HG02763 (cell line): ENCODE data around the gene TMEM117.
A peak's percentile ranks its signal among the peaks of the same experiment; 100 is the strongest.
"Not testable (repeated sequence)": the region's sequence is repeated elsewhere in the genome, so short reads cannot be mapped to it uniquely, and the experiment has no call there.

Source experiments
- ATAC-seq: cut with Tn5 transposase; IDR thresholded peaks from one replicate; pipeline ENCODE4 v1.9.1; 2021; ENCODE audit warnings: mild to moderate bottlenecking, moderate library complexity; ENCODE audit not compliant: unreplicated experiment

Gene TMEM117

GRCh38 chr12:44017216-44017615 is 181.3 kb downstream of the TMEM117 start:
- no peak for ATAC-seq

- ATAC-seq: no peak
These were observed 183.2 kb downstream of the TMEM117 start for GRCh38 chr12:44019118-44019517.

GRCh38 chr12:44020555-44020954 is 184.7 kb downstream of the TMEM117 start:
- ATAC-seq: no peak

GRCh38 chr12:44021471-44021971 is 185.6 kb downstream of the TMEM117 start:
- ATAC-seq: peak; percentile 90

- no peak for ATAC-seq
These were observed 189.6 kb downstream of the TMEM117 start for GRCh38 chr12:44025499-44025898.

GRCh38 chr12:44026046-44026445 is 190.2 kb downstream of the TMEM117 start:
- ATAC-seq: no peak

GRCh38 chr12:44026926-44027325 is 191.0 kb downstream of the TMEM117 start:
- ATAC-seq: not testable (repeated sequence)

GRCh38 chr12:44029194-44029593 is 193.3 kb downstream of the TMEM117 start:
- ATAC-seq: no peak

- no peak for ATAC-seq
These were observed 195.7 kb downstream of the TMEM117 start for GRCh38 chr12:44031472-44032185.

GRCh38 chr12:44034906-44035305 is 199.0 kb downstream of the TMEM117 start:
- no peak for ATAC-seq

- ATAC-seq: no peak
These were observed 201.1 kb downstream of the TMEM117 start for GRCh38 chr12:44036875-44037443.

GRCh38 chr12:44038411-44038810 is 202.5 kb downstream of the TMEM117 start:
- no peak for ATAC-seq

GRCh38 chr12:44044491-44044890 is 208.6 kb downstream of the TMEM117 start:
- ATAC-seq: not testable (repeated sequence)

GRCh38 chr12:44046732-44047417 is 211.0 kb downstream of the TMEM117 start:
- ATAC-seq: no peak

- ATAC-seq: no peak
These were observed 216.7 kb downstream of the TMEM117 start for GRCh38 chr12:44052554-44052953.

GRCh38 chr12:44053549-44054127 is 217.8 kb downstream of the TMEM117 start:
- no peak for ATAC-seq

- ATAC-seq: no peak
These were observed 218.4 kb downstream of the TMEM117 start for GRCh38 chr12:44054281-44054680.

- no peak for ATAC-seq
These were observed 222.5 kb downstream of the TMEM117 start for GRCh38 chr12:44058366-44058765.

- ATAC-seq: no peak
These were observed 223.6 kb downstream of the TMEM117 start for GRCh38 chr12:44059476-44059875.

- no peak for ATAC-seq
These were observed 227.8 kb downstream of the TMEM117 start for GRCh38 chr12:44063671-44064070.

GRCh38 chr12:44076871-44077270 is 241.0 kb downstream of the TMEM117 start:
- ATAC-seq: no peak

GRCh38 chr12:44077294-44077693 is 241.4 kb downstream of the TMEM117 start:
- ATAC-seq: no peak
